Endothelial cell of umbilical vein (primary cell): ENCODE data around the gene ZNF319.

Source experiments
- EZH2 ChIP-seq: IDR thresholded peaks from 2 replicates; pipeline ENCODE4 v1.6.1; 2012; ENCODE audit warnings: borderline replicate concordance, low read depth, mild to moderate bottlenecking, moderate library complexity, low read length, inconsistent platforms; ENCODE audit not compliant: severe bottlenecking
- JUN ChIP-seq: IDR thresholded peaks from 2 replicates; pipeline ENCODE4 v1.6.1; 2011; ENCODE audit warnings: borderline replicate concordance, low read depth; ENCODE audit not compliant: insufficient read length, insufficient read depth
- POLR2A ChIP-seq: IDR thresholded peaks from 2 replicates; pipeline ENCODE4 v1.6.1; 2012; ENCODE audit warnings: low read depth, mild to moderate bottlenecking, control low read depth, low read length
- POLR2AphosphoS5 ChIP-seq: IDR thresholded peaks from 2 replicates; pipeline ENCODE4 v1.6.1; 2012; ENCODE audit warnings: low read depth, mild to moderate bottlenecking, control low read depth, low read length, moderate library complexity; ENCODE audit not compliant: insufficient read depth
- TF ChIP-seq, protein P1 (sequence below), 2 donors: IDR thresholded peaks; 1 replicate in 1 of 2; 2 replicates in 1 of 2; pipeline ENCODE4 v1.5.1; 2011; ENCODE audit warnings: low read length in 2 of 2, mild to moderate bottlenecking in 2 of 2, moderate library complexity in 2 of 2, control low read depth in 1 of 2, inconsistent platforms in 1 of 2, low read depth in 1 of 2; ENCODE audit not compliant: insufficient read depth in 1 of 2; ENCODE audit errors: extremely low read depth in 1 of 2

DNA sequence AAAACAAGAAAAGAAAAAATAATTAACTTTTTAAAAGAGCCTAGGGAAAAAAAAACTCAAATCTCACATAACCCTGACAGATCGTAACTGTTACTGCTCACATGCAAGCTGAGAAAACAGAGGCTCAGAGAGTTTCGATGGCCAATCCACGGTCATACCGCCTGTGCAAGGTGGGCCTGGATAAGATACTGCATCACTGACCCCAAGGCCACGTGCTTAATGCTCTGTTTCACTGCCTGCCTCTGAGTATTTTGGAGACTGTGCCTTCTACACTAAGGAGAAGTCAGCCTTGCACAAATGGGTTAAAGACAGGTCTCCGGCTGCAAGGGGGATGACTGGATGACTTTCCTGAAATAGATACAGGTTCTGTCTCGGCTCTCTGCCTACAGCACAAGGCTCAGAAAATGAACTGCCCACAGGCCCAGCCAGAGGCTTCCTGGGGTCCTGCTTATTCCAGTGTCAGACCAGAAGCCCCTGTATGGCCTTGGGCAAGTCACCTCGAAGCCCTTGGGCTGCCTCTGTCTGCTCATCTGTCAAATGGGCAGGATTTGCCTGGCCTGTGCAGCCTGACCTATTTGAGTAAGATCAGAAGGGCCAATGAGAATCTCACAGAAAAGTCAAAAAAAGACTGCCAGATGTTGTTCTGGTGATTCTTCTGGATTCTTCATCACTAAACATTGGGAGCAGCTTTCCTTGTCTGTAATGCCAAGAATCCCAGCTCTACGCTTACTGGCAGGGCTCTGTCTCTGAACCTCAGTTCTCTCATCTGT lies 55.3 kb downstream of the ZNF319 start:
- TF ChIP-seq POLR2A (no peak), POLR2AphosphoS5 (no peak), JUN (no peak), EZH2 (no peak)
- TF ChIP-seq, protein P1, sequence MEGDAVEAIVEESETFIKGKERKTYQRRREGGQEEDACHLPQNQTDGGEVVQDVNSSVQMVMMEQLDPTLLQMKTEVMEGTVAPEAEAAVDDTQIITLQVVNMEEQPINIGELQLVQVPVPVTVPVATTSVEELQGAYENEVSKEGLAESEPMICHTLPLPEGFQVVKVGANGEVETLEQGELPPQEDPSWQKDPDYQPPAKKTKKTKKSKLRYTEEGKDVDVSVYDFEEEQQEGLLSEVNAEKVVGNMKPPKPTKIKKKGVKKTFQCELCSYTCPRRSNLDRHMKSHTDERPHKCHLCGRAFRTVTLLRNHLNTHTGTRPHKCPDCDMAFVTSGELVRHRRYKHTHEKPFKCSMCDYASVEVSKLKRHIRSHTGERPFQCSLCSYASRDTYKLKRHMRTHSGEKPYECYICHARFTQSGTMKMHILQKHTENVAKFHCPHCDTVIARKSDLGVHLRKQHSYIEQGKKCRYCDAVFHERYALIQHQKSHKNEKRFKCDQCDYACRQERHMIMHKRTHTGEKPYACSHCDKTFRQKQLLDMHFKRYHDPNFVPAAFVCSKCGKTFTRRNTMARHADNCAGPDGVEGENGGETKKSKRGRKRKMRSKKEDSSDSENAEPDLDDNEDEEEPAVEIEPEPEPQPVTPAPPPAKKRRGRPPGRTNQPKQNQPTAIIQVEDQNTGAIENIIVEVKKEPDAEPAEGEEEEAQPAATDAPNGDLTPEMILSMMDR (IDR thresholded peaks at IDR 0.05; ENCODE audit: extremely low read depth in 1 of 2, insufficient read depth in 1 of 2, low read depth in 1 of 2, low read length in 2 of 2): no peak
